ENCODE data around the gene HSP90AA1. TPM values are rescaled to one million over a fixed set of nuclear protein-coding genes. Genes with fewer than 3 reads are reported as not detected.
A peak's percentile ranks its signal among the peaks of the same experiment; 100 is the strongest.

Gene HSP90AA1
- total RNA-seq, 2 experiments from 2014 or later = 294 to 704 TPM

GRCh38 chr14:102034301-102034700 lies 52.5 kb downstream of the HSP90AA1 start:
- no peak overlapping the region for H2AFZ ChIP-seq (ENCODE audit: low read length)
- no peaks in the 10 kb centered on the region for H4K20me1 ChIP-seq (ENCODE audit: insufficient read depth, low read length)
- CTCF ChIA-PET (ENCODE audit: unreplicated experiment) = no interaction called here
- H3K27ac ChIP-seq (ENCODE audit: low read depth, low read length, poor library complexity, severe bottlenecking) = no peak overlapping the region
- intact Hi-C loops (cut with micrococcal nuclease; ENCODE audit: unreplicated experiment) = no loop called here
- no peaks in the 10 kb centered on the region for H3K4me1 ChIP-seq (ENCODE audit: insufficient read depth, low read length, poor library complexity, severe bottlenecking)
- H3K9me3 ChIP-seq (ENCODE audit: low read length) = no peaks in the 10 kb centered on the region
- DNase-seq (ENCODE audit: low spot score) = no peak
- POLR2A ChIA-PET = interaction anchor here (0.8 kb wide), 1 partner anchor 1292 kb away, joined by 3 read pairs; no protein-coding TSS in a partner anchor
- H3K79me2 ChIP-seq (ENCODE audit: insufficient read depth, low read depth, low read length) = no peaks in the 10 kb centered on the region
- H3K4me2 ChIP-seq (ENCODE audit: low read length) = no peak overlapping the region
- no peaks in the 10 kb centered on the region for H3K9me2 ChIP-seq (ENCODE audit: insufficient read depth, low read length)
- no peak overlapping the region for H3K4me3 ChIP-seq (ENCODE audit: low read depth, low read length, poor library complexity, severe bottlenecking)
- peaks cover 97% of the 10 kb centered on the region for H3K36me3 ChIP-seq (ENCODE audit: insufficient read depth, low read length)
- TF ChIP-seq CTCF (conservative IDR thresholded peaks at IDR 0.05; ENCODE audit: low read length) (no peak), EZH2phosphoT487 (IDR thresholded peaks at IDR 0.05; ENCODE audit: borderline replicate concordance, low read depth, low read length) (no peak)
- BruUV-seq (replicated peaks) = no TSS peak

GRCh38 chr14:102033241-102033640 lies 53.6 kb downstream of the HSP90AA1 start:
- H3K4me2 ChIP-seq (ENCODE audit: low read length) = no peak overlapping the region
- intact Hi-C loops (cut with micrococcal nuclease; ENCODE audit: unreplicated experiment) = no loop called here
- no peaks in the 10 kb centered on the region for H3K4me1 ChIP-seq (ENCODE audit: insufficient read depth, low read length, poor library complexity, severe bottlenecking)
- ChIA-PET CTCF (ENCODE audit: unreplicated experiment) (no interaction called here), POLR2A (interaction anchor here (0.6 kb wide), 1 partner anchor 247 kb away, joined by 3 read pairs; no protein-coding TSS in a partner anchor)
- H3K4me3 ChIP-seq (ENCODE audit: low read depth, low read length, poor library complexity, severe bottlenecking) = no peak overlapping the region
- peaks cover 97% of the 10 kb centered on the region for H3K36me3 ChIP-seq (ENCODE audit: insufficient read depth, low read length)
- DNase-seq (ENCODE audit: low spot score) = no peak
- H3K9me2 ChIP-seq (ENCODE audit: insufficient read depth, low read length) = no peaks in the 10 kb centered on the region
- no peak for TF ChIP-seq EZH2phosphoT487 (IDR thresholded peaks at IDR 0.05; ENCODE audit: borderline replicate concordance, low read depth, low read length)
- TF ChIP-seq CTCF (conservative IDR thresholded peaks at IDR 0.05; ENCODE audit: low read length) = no peak
- H3K27ac ChIP-seq (ENCODE audit: low read depth, low read length, poor library complexity, severe bottlenecking) = no peak overlapping the region
- H3K9me3 ChIP-seq (ENCODE audit: low read length) = no peaks in the 10 kb centered on the region
- TSS peak; percentile 47 for BruUV-seq (replicated peaks)
- H3K79me2 ChIP-seq (ENCODE audit: insufficient read depth, low read depth, low read length) = no peaks in the 10 kb centered on the region
- no peak overlapping the region for H2AFZ ChIP-seq (ENCODE audit: low read length)
- no peaks in the 10 kb centered on the region for H4K20me1 ChIP-seq (ENCODE audit: insufficient read depth, low read length)

Small RNAs within 50 kb of the gene (small RNA-seq; reads per million reads assigned to genes)
- gene RN7SL472P = not detected

Other genes with a start within 250 kb of the HSP90AA1 start
- gene DYNC1H1, start 122.5 kb downstream of the HSP90AA1 start, total RNA-seq (2014; rRNA removed; shearing (Covaris generic)) = 207 and 209 TPM in 2 replicates
- gene DYNC1H1, start 122.5 kb downstream of the HSP90AA1 start, total RNA-seq (2022) = 291 TPM in 2 replicates
- gene WDR20, start 52.9 kb upstream of the HSP90AA1 start, total RNA-seq (2014; rRNA removed; shearing (Covaris generic)) = 13.3 and 18.0 TPM in 2 replicates
- gene WDR20, start 52.9 kb upstream of the HSP90AA1 start, total RNA-seq (2022) = 31.0 and 40.6 TPM in 2 replicates
- 3.7 and 4.0 TPM in 2 replicates for gene MOK, start 218.1 kb upstream of the HSP90AA1 start, total RNA-seq (2014; rRNA removed; shearing (Covaris generic))
- gene MOK, start 218.1 kb upstream of the HSP90AA1 start, total RNA-seq (2022) = 2.2 and 4.3 TPM in 2 replicates
- 20.2 and 22.7 TPM in 2 replicates for gene ZNF839, start 232.7 kb upstream of the HSP90AA1 start, total RNA-seq (2014; rRNA removed; shearing (Covaris generic))
- 23.3 and 24.3 TPM in 2 replicates for gene ZNF839, start 232.7 kb upstream of the HSP90AA1 start, total RNA-seq (2022)